NCI-H1436 treated with DMSO at 0.1 percent for 48 hours (cell line): Measurements from ENCODE around the gene HSPB2.
"Not testable (repeated sequence)": the region's sequence is repeated elsewhere in the genome, so short reads cannot be mapped to it uniquely, and the experiment has no call there.

ENCODE experiments used
- DNase-seq: peaks from one replicate; lab custom pipeline; 2025; lab: John Stamatoyannopoulos, UW

HSPB2 gene, protein sequence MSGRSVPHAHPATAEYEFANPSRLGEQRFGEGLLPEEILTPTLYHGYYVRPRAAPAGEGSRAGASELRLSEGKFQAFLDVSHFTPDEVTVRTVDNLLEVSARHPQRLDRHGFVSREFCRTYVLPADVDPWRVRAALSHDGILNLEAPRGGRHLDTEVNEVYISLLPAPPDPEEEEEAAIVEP

DNA sequence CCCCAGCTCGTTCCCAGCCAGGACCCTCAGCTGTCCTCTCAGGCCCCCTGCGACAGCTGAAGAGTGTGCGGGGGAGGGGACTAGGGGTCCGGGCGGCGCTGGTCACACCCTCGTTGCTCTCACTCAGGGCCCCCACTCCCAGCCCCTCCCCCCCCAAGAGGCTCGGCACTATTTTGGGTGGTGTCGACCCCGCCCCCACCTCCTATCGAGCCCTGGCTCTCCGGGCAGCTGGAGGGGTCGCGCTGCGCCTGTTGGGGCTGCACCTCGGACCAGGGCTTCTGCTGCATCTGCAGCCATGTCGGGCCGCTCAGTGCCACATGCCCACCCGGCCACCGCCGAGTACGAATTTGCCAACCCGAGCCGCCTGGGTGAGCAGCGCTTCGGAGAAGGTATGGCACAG lies at the start of gene HSPB2:
Gene HSPB2 (plus strand): TSS at position 200 of the 400 bp plus-strand sequence. CDS start 96 bp downstream, at position 296.
- no peak for DNase-seq

DNA sequence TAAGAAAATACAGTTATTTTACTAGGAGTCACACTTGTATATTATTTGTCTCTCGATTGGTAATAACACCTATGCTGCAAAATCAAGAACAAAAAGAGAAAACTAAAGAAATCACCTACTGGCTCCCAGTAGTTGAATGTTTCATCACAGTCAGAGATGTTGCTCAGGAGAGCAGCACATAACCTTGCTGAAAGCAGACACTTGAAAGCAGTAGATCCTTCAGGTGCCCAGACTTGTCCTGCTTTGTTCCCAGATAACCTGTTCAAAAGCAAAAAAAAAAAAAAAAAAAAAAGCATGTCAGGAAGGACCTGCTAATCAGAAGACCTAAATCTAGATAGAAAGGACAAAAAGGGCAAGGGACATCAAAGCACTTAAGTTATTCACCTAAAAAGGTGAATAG lies 42.4 kb upstream of the HSPB2 start:
- no peak for DNase-seq

DNA sequence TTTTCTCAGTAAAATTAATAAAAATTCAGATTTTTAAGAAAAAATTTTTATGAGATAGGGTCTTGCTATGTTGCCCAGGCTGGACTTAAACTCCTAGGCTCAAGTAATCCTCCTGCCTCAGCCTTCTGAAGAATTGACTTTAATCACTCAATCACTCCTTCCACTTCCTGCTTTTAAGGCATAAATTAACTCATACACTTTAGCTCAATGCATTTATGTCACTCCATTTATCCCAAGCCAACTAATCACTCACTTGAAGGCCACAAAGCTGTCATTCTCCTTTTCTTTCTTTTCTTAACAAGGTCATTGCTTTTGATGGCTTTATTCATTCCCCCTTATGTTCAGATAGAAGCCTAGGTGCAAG lies 42.0 kb upstream of the HSPB2 start:
- DNase-seq, result no peak

DNA sequence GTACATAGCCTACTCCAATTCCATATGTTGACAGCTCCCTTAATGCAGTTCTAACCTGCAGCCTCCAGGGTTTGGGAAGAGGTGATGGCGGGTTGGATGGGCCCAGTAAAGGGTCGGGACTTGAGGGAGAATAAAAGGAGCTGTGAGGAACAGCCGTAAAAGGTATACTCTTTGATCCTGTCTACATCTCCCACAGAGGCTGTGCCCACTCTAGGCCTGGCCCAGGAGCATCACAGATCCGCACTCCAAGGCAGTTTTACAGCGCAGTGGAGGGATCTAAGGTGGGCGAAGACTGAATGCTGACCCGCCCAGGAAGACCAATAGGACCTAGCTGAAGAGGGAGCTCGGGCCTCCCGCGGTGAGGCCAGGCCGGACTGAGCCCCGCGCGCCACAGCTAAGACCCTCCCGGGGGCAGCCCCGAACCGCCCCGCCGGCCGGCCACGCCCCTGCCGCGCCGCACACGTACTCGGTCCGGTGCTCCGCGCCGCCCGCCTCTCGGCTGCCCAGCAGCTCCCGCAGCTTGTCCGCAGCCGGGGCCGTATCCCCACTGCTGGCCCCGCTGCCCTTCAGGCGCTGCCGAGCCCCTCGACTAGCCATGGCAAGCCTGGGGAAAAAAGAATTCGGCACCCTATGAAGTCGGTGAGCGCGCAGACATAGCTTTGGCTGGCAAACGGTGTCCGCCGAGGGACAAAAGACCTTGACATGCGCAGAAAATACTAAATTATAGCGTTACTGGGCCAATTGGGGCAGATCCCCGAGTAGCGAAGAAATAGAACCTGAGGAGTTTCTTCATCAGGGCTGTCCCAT lies 41.4 kb upstream of the HSPB2 start, which contains the start of gene ALG9:
Gene ALG9 (minus strand): TSS at position 696 of the 807 bp plus-strand sequence. CDS start 99 bp downstream, at position 597.
- no peak for DNase-seq

DNA sequence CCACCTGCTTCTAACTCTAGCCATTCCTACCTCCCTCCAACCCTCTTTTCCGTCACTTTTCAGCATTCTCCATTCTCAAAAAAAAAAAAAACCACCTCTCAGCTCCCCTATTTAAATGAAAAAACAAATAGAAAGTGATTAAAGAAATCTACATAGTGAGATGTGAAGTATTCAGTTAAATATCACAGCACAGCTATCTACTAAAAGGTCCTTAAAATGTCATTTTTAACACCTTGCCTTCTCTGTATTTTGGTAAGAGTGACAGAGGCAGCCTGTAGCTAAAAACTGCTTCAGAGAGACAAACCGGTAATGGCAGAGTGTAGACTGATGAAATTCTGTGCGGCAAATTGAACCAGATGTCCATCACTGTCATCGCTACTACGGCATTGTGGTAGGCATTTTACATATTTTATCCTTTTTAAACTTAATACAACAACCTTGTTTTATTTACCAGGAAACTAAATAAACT lies 40.8 kb upstream of the HSPB2 start:
- no peak for DNase-seq

DNA sequence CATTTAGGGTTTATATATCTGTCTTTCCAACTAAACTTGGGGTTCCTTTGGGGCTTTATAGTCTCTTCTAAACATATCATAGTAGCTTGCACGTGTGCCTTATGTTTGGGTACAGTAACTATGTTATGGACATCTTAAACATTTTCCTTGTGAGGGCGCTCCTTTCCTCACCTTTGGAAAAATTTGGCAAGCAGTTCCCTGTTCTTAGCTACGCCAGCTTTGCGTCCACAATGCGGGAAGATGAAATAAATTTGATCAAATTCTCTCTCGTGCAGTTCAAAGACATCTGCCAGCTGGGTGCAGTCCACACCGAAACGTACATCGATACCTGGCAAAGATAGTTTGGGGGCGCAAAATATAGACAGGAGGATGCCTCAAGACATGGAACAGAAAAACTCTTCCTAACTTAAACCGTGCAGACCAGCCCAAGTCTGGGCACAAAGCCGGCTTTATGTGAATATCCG lies 34.1 kb upstream of the HSPB2 start:
- DNase-seq, result no peak

DNA sequence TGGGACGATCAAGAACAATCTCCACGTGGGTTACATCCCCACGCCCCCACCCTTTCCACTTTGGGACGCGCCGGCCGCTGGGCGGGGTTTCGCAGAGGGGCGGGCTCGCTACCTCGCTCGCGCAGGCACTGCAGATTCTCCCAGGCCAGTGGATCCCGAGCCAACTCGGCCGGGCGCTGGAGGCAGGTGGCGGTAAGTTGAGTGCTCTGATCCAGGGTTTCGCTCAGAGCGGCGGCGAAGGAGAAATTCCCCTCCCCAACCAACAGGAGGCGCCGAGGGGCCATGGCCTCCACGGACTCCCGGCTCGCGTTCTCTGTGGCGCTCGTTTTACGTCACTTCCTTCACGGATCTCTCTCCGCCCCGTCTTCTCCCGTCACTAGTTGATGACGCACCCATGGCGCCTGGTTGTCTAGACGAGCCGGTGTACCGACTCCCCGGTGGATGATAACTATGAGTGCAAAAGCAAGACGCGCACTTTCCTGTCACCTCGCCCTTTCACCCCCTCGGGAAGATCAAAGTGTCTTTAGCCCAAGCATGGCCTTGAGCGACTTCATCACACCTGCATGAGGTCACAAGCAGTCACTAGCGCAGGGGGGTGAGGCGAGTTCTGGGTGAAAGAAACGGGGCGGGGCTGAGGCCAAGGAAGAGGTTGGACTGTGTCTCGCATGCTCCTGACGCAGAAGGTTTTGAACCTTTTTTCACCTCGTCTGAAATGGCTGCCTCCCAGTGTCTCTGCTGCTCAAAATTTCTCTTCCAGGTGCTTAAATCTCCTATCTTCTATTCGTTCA lies 33.5 kb upstream of the HSPB2 start, which contains the start of the genes CFAP68 and FDXACB1:
Gene CFAP68 (plus strand): TSS at position 693 of the 788 bp plus-strand sequence. CDS start 20 bp downstream, at position 713.
Gene FDXACB1 (minus strand): TSS at position 317 of the 788 bp plus-strand sequence. CDS start 33 bp downstream, at position 284.
- peak; percentile 90 for DNase-seq

DNA sequence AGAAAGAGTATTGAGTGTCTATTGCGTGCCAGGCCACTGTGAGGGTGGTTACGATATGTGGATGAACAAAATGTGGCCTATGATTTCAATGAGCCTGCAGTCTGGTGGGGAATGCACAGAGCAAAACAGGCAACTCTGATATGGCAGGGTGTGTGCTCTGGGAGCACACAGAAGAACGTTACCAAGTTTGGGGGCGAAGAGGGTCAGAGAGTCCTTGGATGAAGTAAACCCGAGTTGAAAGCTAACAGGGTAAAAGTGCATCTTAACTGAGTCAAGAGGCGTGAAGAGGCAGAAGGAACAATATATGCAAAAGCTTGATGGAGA lies 32.9 kb upstream of the HSPB2 start:
- no peak for DNase-seq

DNA sequence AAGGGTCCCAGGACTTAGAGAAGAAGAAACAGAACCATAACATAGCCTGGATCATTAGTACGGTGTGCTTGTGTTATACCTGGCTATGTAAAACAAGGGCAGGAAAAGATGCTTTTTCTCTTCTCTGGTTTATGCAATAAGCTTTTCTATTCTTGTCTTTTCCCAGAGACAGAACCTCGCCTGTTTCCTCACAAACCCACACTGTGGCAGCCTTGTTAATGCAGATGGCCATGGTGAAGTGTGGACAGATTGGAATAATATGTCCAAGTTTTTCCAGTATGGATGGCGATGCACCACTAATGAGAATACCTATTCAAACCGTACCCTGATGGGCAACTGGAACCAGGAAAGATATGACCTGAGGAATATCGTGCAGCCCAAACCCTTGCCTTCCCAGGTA lies 30.3 kb upstream of the HSPB2 start:
- DNase-seq, result no peak

DNA sequence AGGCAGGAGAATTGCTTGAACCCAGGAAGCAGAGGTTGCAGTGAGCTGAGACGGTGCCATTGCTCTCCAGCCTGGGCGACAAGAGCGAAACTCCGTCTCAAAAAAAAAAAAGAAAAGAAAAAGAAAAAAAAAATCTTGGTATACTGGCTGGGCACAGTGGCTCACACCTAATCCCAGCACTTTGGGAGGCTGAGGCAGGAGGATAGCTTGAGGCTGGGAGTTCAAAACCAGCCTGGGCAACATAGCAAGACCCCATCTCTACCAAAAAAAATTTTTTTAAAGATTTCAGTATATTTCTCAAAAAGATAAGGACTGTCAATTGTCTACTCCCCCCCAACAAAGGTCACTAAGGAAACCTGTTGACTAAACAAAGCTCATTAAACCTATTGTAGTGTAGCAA lies 27.5 kb upstream of the HSPB2 start:
- DNase-seq, result not testable (repeated sequence)

DNA sequence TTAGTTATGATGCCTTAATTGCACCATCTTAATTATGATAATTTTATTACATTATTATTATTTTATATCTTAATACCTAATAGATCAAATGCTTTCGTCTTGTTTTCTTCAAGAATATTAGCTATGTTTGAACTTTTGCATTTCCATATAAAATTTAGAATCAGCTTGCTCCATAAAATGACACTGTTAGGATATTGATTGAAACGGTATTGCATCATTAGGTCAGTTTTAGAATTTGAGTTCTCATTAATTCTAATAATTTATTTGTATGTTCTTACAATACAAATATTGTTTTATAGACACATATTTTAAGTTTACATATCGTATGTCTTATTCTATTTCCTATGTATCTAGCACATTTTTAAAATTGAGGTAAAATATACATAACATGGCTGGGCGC lies 26.5 kb upstream of the HSPB2 start:
- no peak for DNase-seq

DNA sequence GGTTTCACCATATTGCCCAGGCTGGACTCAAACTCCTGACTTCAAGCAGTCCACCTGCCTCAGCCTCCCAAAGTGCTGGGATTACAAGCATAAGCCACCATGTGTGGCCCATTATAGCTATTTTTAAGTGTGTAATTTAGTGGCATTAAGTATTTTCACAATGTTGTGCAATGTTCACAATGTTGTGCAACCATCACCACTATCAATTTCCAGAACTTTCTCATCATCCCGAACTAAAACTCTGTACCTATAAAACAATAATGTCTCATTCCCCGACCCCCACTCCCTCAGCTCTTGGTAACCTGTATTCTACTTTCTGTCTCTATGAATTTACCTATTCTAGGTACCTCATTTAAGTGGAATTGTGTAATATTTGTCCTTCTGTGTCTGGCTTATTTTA lies 25.7 kb upstream of the HSPB2 start:
- DNase-seq, result no peak

DNA sequence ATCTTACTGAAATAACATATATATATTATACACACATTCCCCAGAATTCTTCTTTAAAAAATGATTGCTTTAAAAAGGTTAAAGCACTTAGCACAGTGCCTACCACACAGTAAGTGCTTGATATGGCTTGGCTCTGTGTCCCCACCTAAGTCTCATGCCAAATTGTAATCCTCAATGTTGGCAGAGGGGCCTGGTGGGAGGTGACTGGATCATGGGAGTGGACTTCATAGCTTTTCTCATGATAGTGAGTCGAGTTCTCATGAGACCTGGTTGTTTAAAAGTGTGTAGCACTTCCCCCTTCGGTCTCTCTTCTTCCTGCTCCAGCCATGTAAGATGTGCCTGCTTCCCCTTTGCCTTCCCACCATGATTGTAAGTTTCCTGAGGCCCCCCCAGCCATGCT lies 7.1 kb upstream of the HSPB2 start:
- no peak for DNase-seq

DNA sequence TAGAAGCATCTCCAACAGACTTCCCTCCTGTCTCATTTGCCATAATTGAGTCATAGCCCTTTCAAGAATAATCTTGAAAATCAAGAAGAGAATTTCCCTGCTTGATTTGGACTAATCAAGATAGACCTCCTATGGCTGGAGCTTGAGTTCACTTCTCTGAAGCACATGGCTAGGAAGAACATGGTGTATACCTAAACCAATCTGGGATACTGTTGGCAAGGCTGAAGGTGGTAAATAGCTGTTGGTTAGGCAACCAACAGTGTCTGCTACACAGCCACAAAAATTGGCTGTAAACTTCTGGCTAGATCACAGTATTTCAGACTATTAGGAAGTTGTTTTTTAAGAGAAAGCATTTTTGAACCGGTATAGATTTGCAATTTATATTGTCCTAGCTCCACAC lies 5.9 kb upstream of the HSPB2 start:
- DNase-seq, result no peak

DNA sequence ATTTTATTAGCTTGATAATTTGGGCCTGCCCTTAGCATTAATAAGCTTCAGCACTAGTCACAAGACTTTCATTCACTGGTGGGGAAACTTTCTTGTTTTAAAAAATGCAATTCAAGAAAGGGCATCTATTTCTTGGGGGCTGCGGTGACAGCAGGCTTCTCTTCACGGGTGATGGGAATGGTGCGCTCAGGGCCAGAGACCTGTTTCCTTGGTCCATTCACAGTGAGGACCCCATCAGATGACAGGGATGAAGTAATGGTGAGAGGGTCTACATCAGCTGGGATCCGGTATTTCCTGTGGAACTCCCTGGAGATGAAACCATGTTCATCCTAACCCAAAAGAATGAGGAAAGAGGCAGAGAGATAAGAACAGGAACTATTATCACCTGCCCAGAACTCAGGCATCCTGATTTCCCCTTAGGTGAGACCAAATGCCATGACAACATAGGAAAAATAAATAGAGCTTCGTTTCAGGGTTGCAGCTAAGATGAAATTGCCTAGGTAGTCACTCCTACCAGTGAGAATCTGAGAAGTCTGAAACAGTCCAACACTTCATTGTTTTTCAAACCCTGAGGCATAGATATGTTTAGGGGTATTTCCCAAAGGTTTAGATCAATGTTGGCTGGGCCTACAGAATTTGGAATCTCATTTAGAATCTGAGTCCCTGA lies 3.8 kb upstream of the HSPB2 start:
- no peak for DNase-seq

DNA sequence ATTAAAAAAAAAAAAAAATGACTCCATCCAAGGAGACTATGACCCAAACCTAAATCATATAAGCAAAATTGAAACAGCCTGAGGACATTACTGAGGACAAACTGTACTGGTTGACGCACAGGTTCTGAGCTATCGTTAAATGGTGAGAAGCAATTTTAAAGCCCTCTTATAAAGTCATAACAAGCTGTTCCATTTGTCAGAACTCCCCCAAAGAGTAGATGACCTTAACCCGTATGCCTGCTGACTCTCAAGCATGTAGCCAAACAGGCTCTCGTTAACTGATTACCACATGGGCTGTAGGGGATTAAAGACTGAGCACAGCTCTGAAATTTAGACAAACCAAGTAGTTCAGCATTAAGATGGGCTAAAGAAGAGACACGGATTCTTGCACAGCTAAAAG lies 3.2 kb upstream of the HSPB2 start:
- no peak for DNase-seq

DNA sequence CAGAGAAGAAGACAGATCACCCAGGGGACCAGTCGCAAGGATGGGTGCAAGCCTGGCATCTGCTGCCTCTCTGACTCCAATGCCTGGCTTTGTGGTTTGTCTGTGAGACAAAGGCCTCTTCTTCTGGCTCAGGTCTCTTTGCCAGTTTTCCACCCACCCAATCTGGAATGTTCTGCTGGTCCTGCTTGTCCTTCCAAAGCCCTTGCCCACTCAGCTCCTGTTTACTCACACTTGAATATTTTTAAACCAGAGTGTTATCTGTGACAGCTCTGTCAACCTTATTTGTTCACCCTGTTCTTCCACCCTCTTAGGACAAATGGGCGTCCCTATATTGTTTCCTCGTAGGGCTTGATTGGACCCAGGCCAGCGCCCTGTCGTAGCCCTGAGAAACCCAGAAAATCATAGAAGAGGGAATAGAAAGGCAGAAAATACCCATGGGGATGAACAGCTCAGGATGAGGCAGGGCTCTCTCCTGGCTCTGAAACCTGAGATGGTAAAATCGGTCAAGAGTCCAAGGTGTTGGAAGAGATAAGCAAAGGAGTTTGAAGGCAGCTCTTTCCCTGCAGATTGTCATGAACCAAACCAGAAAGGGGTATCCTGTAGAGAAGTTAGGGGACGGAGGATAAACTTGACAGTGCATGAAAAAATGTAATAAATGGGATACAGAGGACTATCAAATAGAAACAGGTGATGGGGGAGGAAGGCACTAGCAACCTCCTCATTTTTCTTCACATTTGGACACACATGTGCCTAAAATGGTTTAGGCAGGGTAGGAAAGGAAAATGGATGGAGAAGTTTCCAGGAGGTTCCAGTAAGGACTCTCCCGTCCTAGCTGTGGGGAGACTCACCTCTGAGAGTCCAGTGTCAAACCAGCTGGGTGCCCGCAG lies 1.6 kb upstream of the HSPB2 start:
- no peak for DNase-seq

DNA sequence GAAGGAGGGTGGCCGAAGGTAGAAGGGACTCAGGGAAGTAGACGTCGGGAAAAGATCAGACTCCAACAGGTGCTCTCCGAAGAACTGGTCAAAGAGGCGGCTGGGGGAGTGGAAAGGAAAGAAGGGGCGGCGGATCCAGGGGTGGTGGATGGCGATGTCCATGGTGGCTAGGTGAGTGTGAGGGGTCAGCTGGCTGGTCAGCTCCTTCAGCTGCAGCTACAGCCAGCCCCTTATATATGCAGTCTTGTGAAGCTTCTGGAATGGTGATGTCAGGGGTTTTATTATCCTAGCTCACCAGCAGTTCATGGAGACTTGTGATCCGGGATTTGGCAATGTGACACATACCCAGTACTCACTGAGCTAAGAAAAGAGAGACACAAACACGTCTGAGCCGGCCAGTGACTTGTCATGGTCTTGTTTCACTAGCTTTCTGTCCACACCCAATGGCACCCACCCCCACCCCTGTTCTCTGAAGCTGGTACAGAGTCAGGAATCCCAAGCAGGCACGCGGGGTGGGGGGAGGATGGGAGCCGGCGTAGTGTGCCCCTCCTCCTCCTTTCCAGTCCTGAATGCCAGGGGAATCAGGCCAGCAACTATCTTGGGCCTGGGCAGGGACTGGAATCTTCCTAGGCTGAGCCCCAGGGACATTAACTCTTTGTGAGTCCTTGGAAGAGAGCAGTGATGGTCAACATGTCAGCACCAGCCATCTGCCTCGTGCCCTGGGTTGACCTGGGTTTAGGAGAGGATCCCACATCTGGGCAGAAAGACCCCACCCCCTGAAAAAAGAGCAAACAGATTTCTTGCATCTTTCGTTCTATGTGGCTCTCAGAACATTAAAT lies 752 bp upstream of the HSPB2 start, which contains the start of gene CRYAB:
Gene CRYAB (minus strand): TSS at position 208 of the 839 bp plus-strand sequence. CDS start 46 bp downstream, at position 162.
- DNase-seq, result no peak

DNA sequence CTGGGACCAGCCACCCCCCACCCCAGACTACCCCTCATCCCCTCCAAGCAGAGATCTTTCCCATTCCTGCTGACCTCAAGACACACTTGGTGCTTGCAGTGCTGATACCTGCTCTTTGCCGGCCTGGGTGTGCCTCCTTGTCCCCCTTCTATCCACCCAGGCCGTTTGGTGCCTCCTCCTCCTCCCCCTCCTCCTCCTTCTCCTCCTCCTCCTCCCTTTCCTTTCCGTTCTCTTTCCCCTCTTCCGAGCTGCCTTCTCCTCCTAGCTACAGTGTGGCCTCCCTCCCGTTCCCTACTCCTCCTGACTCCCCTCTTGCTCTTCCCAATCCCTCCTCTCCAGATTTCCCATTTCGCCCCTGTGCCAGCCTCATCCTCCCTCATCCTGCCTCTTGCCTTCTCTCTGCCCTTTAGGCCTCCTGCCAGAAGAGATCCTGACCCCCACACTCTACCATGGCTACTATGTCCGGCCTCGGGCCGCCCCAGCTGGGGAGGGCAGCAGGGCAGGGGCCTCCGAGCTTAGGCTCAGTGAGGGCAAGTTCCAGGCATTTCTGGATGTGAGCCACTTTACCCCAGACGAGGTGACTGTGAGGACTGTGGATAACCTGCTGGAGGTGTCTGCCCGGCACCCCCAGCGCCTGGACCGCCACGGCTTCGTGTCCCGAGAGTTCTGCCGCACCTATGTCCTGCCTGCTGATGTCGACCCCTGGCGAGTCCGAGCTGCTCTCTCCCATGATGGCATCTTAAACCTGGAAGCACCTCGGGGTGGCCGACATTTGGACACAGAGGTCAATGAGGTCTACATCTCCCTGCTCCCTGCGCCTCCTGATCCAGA lies 712 bp downstream of the HSPB2 start:
- DNase-seq, result no peak
